ENCODE data around the gene AK5. TPM values are rescaled to one million over a fixed set of nuclear protein-coding genes. Genes with fewer than 3 reads are reported as not detected.
A peak's percentile ranks its signal among the peaks of the same experiment; 100 is the strongest.

The AK5 gene
- total and polyA plus RNA-seq, 2 of the 4 experiments (the other 2 are of a cell fraction), result 22.5 to 25.8 TPM

DNA sequence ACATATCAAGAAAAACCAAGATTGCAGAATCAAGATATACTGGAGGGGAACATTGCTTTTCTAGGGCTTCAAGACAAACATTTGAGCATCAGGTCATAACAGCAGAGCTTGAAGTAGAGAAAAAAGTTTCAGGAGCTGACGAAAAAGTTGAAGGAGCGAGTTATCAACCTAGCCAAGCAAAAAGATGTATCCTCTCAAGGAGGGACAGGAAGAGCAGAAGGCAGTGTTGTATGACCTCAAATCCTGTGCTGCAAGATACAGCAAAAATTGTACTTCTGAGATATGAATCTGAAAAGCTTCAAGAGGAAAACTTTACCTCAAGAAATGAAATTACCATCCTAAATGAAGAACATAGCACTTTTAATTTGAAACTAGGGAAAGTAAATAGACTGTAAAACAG is 153.1 kb downstream of the AK5 start:
- dilution Hi-C loops (cut with HindIII; ENCODE audit: low sequenced_read_pairs, unreplicated experiment), result no loop called here
- ChIA-PET POLR2A (ENCODE audit: unreplicated experiment) (no interaction called here), CTCF (no interaction called here)
- no peaks in the 10 kb centered on the region for H3K36me3 ChIP-seq (ENCODE audit: control insufficient read depth, insufficient read depth, low read length)
- H3K79me1 ChIP-seq (ENCODE audit: low read depth in 1 of 2, low read length in 2 of 2), result peaks cover 0 to 13% of the 10 kb centered on the region in 2 experiments; a peak in 2 of 4 replicates
- no peak overlapping the region for H3K56ac ChIP-seq (ENCODE audit: extremely low read depth, insufficient read depth, low read length)
- H3K4me3 ChIP-seq (ENCODE audit: insufficient read depth, low read depth, low read length), result no peak overlapping the region
- no peak overlapping the region for H2AFZ ChIP-seq (replicated peaks; ENCODE audit: low read length, poor library complexity)
- no peak overlapping the region for H3K18ac ChIP-seq (ENCODE audit: low read depth, low read length)
- H2AK9ac ChIP-seq (replicated peaks; ENCODE audit: low read depth, low read length, poor library complexity), result no peak overlapping the region
- H4K8ac ChIP-seq (ENCODE audit: low read depth in 2 of 2, low read length in 2 of 2), result peak overlapping the region in 1 of 2 experiments; percentile 55; a peak in 1 of 4 replicates
- no peak overlapping the region for H3K27ac ChIP-seq (ENCODE audit: insufficient read depth, low read length)
- H2BK20ac ChIP-seq (ENCODE audit: low read depth, low read length), result no peak overlapping the region
- no peak overlapping the region for H3K4me2 ChIP-seq (ENCODE audit: low read depth, low read length)
- H3K4ac ChIP-seq (ENCODE audit: low read depth, low read length), result no peak overlapping the region
- H3K9me3 ChIP-seq (ENCODE audit: control insufficient read depth, insufficient read depth, low read length), result no peaks in the 10 kb centered on the region
- no peak overlapping the region for H4K91ac ChIP-seq (ENCODE audit: insufficient read depth, low read depth, low read length)
- no peak overlapping the region for H2AK5ac ChIP-seq (ENCODE audit: low read depth, low read length)
- H3K14ac ChIP-seq (replicated peaks; ENCODE audit: low read depth, low read length), result no peak overlapping the region
- no peak overlapping the region for H3K9ac ChIP-seq (ENCODE audit: low read depth, low read length)
- no peak overlapping the region for H3K23ac ChIP-seq (ENCODE audit: low read depth, low read length)
- BruUV-seq (replicated peaks), result no TSS peak
- in situ Hi-C loops (cut with MboI; ENCODE audit: low sequenced_read_pairs), result no loop called here
- H2BK120ac ChIP-seq (ENCODE audit: low read depth, low read length), result peak overlapping the region; percentile 16; the same call in 1 of the 2 replicates
- H4K20me1 ChIP-seq (ENCODE audit: insufficient read depth, low read length), result no peaks in the 10 kb centered on the region
- WGBS, 2 experiments (ENCODE audit: extremely low coverage in 2 of 2, insufficient read length in 1 of 2), result 100% methylated on average over 2 of the region's 2 CpGs; no CpG with 5 or more reads in 1 of the 2 experiments
- H3K9me1 ChIP-seq (ENCODE audit: insufficient read depth, low read length), result no peaks in the 10 kb centered on the region
- ATAC-seq (ENCODE audit: low read depth), result no peak
- no peak overlapping the region for H2BK5ac ChIP-seq (ENCODE audit: low read depth, low read length, poor library complexity, severe bottlenecking)
- TF ChIP-seq SMC3 (IDR thresholded peaks at IDR 0.05; ENCODE audit: low read depth, low read length), result no peak
- no peak for TF ChIP-seq MAZ (IDR thresholded peaks at IDR 0.05; ENCODE audit: borderline replicate concordance, low read depth, low read length)
- TF ChIP-seq MAFK (IDR thresholded peaks at IDR 0.05; ENCODE audit: low read depth, low read length), result no peak
- no peak for TF ChIP-seq RCOR1 (IDR thresholded peaks at IDR 0.05; ENCODE audit: insufficient replicate concordance, low read length)
- TF ChIP-seq RAD21 (IDR thresholded peaks at IDR 0.05; ENCODE audit: low read length), result no peak
- TF ChIP-seq, protein P1, sequence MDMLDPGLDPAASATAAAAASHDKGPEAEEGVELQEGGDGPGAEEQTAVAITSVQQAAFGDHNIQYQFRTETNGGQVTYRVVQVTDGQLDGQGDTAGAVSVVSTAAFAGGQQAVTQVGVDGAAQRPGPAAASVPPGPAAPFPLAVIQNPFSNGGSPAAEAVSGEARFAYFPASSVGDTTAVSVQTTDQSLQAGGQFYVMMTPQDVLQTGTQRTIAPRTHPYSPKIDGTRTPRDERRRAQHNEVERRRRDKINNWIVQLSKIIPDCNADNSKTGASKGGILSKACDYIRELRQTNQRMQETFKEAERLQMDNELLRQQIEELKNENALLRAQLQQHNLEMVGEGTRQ (IDR thresholded peaks at IDR 0.05; ENCODE audit: low read depth, low read length), result no peak
- intact Hi-C loops (cut with micrococcal nuclease), result no loop called here
- no peaks in the 10 kb centered on the region for H3K27me3 ChIP-seq (ENCODE audit: control insufficient read depth, insufficient read depth, low read length)
- DNase-seq, result no peak
- peaks cover 7% of the 10 kb centered on the region for H3K4me1 ChIP-seq (ENCODE audit: control insufficient read depth, insufficient read depth, low read length)
- no peak overlapping the region for H4K5ac ChIP-seq (ENCODE audit: low read depth, low read length)
- H2BK15ac ChIP-seq (ENCODE audit: low read depth, low read length), result no peak overlapping the region
